K562 (cell line): Measurements from ENCODE around the gene FHIT. TPM values are rescaled to one million over a fixed set of nuclear protein-coding genes. Genes with fewer than 3 reads are reported as not detected.

Experiments
- ATAC-seq: fragments of 200-7000 bp; cut with Tn5 transposase; 3 replicates; pipeline ENCODE4 v1.9.1; 2020; ENCODE audit warnings: moderate library complexity
- BruUV-seq: library from RNA; stranded (reverse); fragments of 400-500 nt; replicated peaks from 2 replicates; lab custom pipeline; 2021; lab: Mats Ljungman, UMichigan
- CTCF ChIA-PET: fragments of 300-600 bp; formaldehyde crosslinking; extraction: SDS; loops from one replicate; lab custom pipeline; 2021; ENCODE audit warnings: low intra/inter-chr PET ratio; lab: Yijun Ruan, JAX
- POLR2A ChIA-PET: fragments of 300-600, 350-650 bp; sonication (Branson Sonifier 250); formaldehyde crosslinking; extraction: SDS; loops from one replicate; lab custom pipeline; 2021; ENCODE audit warnings: antibody characterized with exemption, inconsistent platforms; lab: Yijun Ruan, JAX
- DNase-seq, 4 experiments: peaks; one replicate each; pipeline versions ENCODE4 v3.0.0 to v3.0.0-alpha.2; 2011 to 2018; ENCODE audit warnings: low spot score in 3 of 4, mixed read lengths in 3 of 4; ENCODE audit errors: extremely low read depth in 1 of 4
- FAIRE-seq: peaks from 2 replicates; lab custom pipeline; 2011; peaks lifted over from hg19 to GRCh38; lab: Jason Lieb, UNC
- H2AFZ ChIP-seq: 2 replicates; pipeline ENCODE4 v1.6.0; 2011; ENCODE audit warnings: low read depth, low read length, control low read depth, inconsistent platforms
- H3K27ac ChIP-seq: fragments of 200-600 bp; 3 replicates; pipeline ENCODE4 v1.8.0; 2011; ENCODE audit warnings: low read depth, mild to moderate bottlenecking, control low read depth, inconsistent platforms, low read length, moderate library complexity, mixed read lengths; ENCODE audit errors: extremely low read depth
- H3K27me3 ChIP-seq, 2 experiments: fragments of 300-600 bp in 1 of 2; 2 replicates in 1 of 2; 3 replicates in 1 of 2; pipeline versions ENCODE4 v1.6.0 to v1.8.0; 2011; ENCODE audit warnings: inconsistent platforms in 2 of 2, low read length in 2 of 2, mild to moderate bottlenecking in 1 of 2, mixed read lengths in 1 of 2, moderate library complexity in 1 of 2; ENCODE audit not compliant: control insufficient read depth in 2 of 2, insufficient read depth in 2 of 2
- H3K36me3 ChIP-seq: fragments of 300-600 bp; 3 replicates; pipeline ENCODE4 v1.8.0; 2011; ENCODE audit warnings: mild to moderate bottlenecking, low read length, inconsistent platforms; ENCODE audit not compliant: control insufficient read depth, insufficient read depth
- H3K4me1 ChIP-seq, 2 experiments: fragments of 200-600 bp in 1 of 2; replicated peaks in 1 of 2; 2 replicates in 1 of 2; 3 replicates in 1 of 2; pipeline versions ENCODE4 v1.5.1 to v1.8.0; 2011; ENCODE audit warnings: inconsistent platforms in 2 of 2, low read length in 2 of 2, mild to moderate bottlenecking in 1 of 2, mixed read lengths in 1 of 2, moderate library complexity in 1 of 2; ENCODE audit not compliant: control insufficient read depth in 2 of 2, insufficient read depth in 2 of 2
- H3K4me2 ChIP-seq: 2 replicates; pipeline ENCODE4 v1.6.1; 2011; ENCODE audit warnings: low read length, control low read depth, inconsistent platforms, mixed read lengths; ENCODE audit not compliant: insufficient read depth
- H3K4me3 ChIP-seq: fragments of 200-600 bp; sonication (generic), shearing (Covaris generic); 2 replicates; pipeline ENCODE4 v1.5.1; 2016; ENCODE audit warnings: control low read depth, inconsistent platforms
- H3K79me2 ChIP-seq: fragments of 200-600 bp; 3 replicates; pipeline ENCODE4 v1.8.0; 2011; ENCODE audit warnings: low read length, inconsistent platforms; ENCODE audit not compliant: control insufficient read depth, insufficient read depth
- H3K9ac ChIP-seq, 2 experiments: 2 replicates each; pipeline versions ENCODE4 v1.6.0 to v1.6.1; 2011; ENCODE audit warnings: low read depth in 2 of 2, low read length in 2 of 2, control low read depth in 1 of 2, inconsistent platforms in 1 of 2, mild to moderate bottlenecking in 1 of 2, mixed read lengths in 1 of 2; ENCODE audit not compliant: insufficient read depth in 1 of 2
- H3K9me1 ChIP-seq: one replicate; pipeline ENCODE4 v1.6.0; 2011; ENCODE audit warnings: inconsistent platforms, mild to moderate bottlenecking, low read length, moderate library complexity; ENCODE audit not compliant: control insufficient read depth, insufficient read depth
- H3K9me3 ChIP-seq: replicated peaks from 2 replicates; pipeline ENCODE4 v1.5.1; 2011; ENCODE audit warnings: low read depth, low read length, inconsistent platforms; ENCODE audit not compliant: control insufficient read depth, insufficient read depth
- H4K20me1 ChIP-seq: replicated peaks from 2 replicates; pipeline ENCODE4 v1.6.1; 2011; ENCODE audit warnings: low read length, inconsistent platforms, mixed read lengths; ENCODE audit not compliant: control insufficient read depth, insufficient read depth
- ASH1L ChIP-seq: fragments of 450-650 bp; IDR thresholded peaks from 2 replicates; pipeline ENCODE4 v1.6.1; 2018; ENCODE audit warnings: borderline replicate concordance, mild to moderate bottlenecking, low read depth; ENCODE audit not compliant: partially characterized antibody
- CBX5 ChIP-seq: IDR thresholded peaks from 2 replicates; pipeline ENCODE4 v1.6.1; 2014; ENCODE audit warnings: low read depth, borderline replicate concordance
- CREBBP ChIP-seq: IDR thresholded peaks from one replicate; pipeline ENCODE4 v1.6.1; 2012; ENCODE audit warnings: low read depth, mild to moderate bottlenecking, control low read depth, inconsistent platforms, low read length
- DMBX1 ChIP-seq: fragments of 250-450 bp; sonication (Bioruptor Pico); IDR thresholded peaks from 2 replicates; pipeline ENCODE4 v1.8.0; 2022; ENCODE audit warnings: inconsistent platforms, mild to moderate bottlenecking, moderate library complexity, borderline replicate concordance
- FUS ChIP-seq: fragments of 200-400 bp; formaldehyde crosslinking; optimal IDR thresholded peaks from 2 replicates; pipeline ENCODE3; 2017; ENCODE audit warnings: low read depth, low read length
- HCFC1 ChIP-seq: IDR thresholded peaks from 2 replicates; pipeline ENCODE4 v1.6.1; 2012; ENCODE audit warnings: low read depth, low read length, improper control_type of control experiment
- HDGF ChIP-seq: fragments of 450-650 bp; IDR thresholded peaks from 2 replicates; pipeline ENCODE4 v1.6.1; 2016
- MIER1 ChIP-seq: fragments of 450-650 bp; IDR thresholded peaks from 2 replicates; pipeline ENCODE4 v1.6.1; 2016; ENCODE audit warnings: antibody characterized with exemption, mild to moderate bottlenecking, low read depth
- NEUROD1 ChIP-seq: fragments of 150-350 bp; IDR thresholded peaks from 2 replicates; pipeline ENCODE4 v1.6.1; 2014; ENCODE audit warnings: borderline replicate concordance, low read length, low read depth; ENCODE audit not compliant: partially characterized antibody
- NFE2 ChIP-seq: IDR thresholded peaks from 2 replicates; pipeline ENCODE4 v1.6.1; 2014; ENCODE audit warnings: antibody characterized with exemption, low read depth
- NR2C2 ChIP-seq, 2 experiments: fragments of 200-800 bp in 1 of 2; sonication (Bioruptor generic) in 1 of 2; sonication (generic) in 1 of 2; formaldehyde crosslinking in 1 of 2; IDR thresholded peaks; 2 replicates each; pipeline versions ENCODE4 v1.6.1 to v1.8.0; 2016 to 2022; ENCODE audit warnings: mild to moderate bottlenecking in 1 of 2, missing compliant biosample characterization in 1 of 2, missing genetic modification characterization in 1 of 2, missing genetic modification reagents in 1 of 2
- PCBP1 ChIP-seq: fragments of 200-400 bp; formaldehyde crosslinking; IDR thresholded peaks from 2 replicates; pipeline ENCODE4 v1.6.1; 2018; ENCODE audit warnings: mild to moderate bottlenecking, low read depth, low read length; ENCODE audit not compliant: poor library complexity, severe bottlenecking
- PTBP1 ChIP-seq: fragments of 200-400 bp; formaldehyde crosslinking; IDR thresholded peaks from 2 replicates; pipeline ENCODE4 v1.6.1; 2017; ENCODE audit warnings: low read depth, low read length
- TEAD2 ChIP-seq: fragments of 450-650 bp; IDR thresholded peaks from 2 replicates; pipeline ENCODE4 v1.6.1; 2016; ENCODE audit warnings: missing genetic modification characterization, control low read depth, missing compliant biosample characterization
- WGBS: fragments of 100-300 bp; shearing (Covaris generic); methylation state at CpG from one replicate; pipeline ENCODE4 v1.1.6; 2016; ENCODE audit warnings: low coverage, mixed read lengths; ENCODE audit not compliant: insufficient coverage; ENCODE audit errors: missing lambda C conversion rate; 5-methylcytosine and 5-hydroxymethylcytosine counted together
- in situ Hi-C: fragments of 300-500 bp; cut with MboI; formaldehyde crosslinking; loops from 4 replicates; pipeline ENCODE4 v1.15.0; 2018; ENCODE audit warnings: inconsistent platforms, mixed read lengths
- intact Hi-C: fragments of 100-400 bp; cut with micrococcal nuclease; formaldehyde crosslinking; loops from 2 replicates; pipeline ENCODE4 v1.14.2; 2022
- polyA plus RNA-seq, 8 experiments: library from polyadenylated mRNA; depleted of rRNA in 4 of 8; stranded (reverse) in 5 of 8; unstranded in 3 of 8; fragments of >200 nt; fragmentation: Nextera tagmentation in 2 of 8; fragmentation: Illumina TruSeq in 1 of 8; extraction: Ambion mirVana in 2 of 8; extraction: Trizol in 1 of 8; gene quantifications; 2 replicates each; pipeline versions ENCODE4 v1.2.1 to v1.2.3, GENCODE V29; 2011 to 2014; ENCODE audit warnings: inconsistent platforms in 1 of 8, missing spikeins in 1 of 8
- total RNA-seq, 7 experiments: library from RNA; depleted of rRNA in 6 of 7; stranded (reverse); fragments of >200 nt in 6 of 7; fragmentation: Illumina TruSeq in 2 of 7; extraction: Trizol in 2 of 7; gene quantifications; 2 replicates each; pipeline versions ENCODE4 v1.2.1 to v1.2.3, GENCODE V29; 2011 to 2021; ENCODE audit warnings: low replicate concordance in 1 of 7
- TF ChIP-seq, protein P1 (sequence below), 2 experiments: fragments of 450-650 bp; IDR thresholded peaks; 2 replicates each; pipeline ENCODE4 v1.6.1; 2016; ENCODE audit warnings: mild to moderate bottlenecking in 2 of 2, borderline replicate concordance in 1 of 2, low read depth in 1 of 2, moderate library complexity in 1 of 2

Gene FHIT
- total and polyA plus RNA-seq, 9 of the 15 experiments (the other 6 are each of a cell fraction or from before 2014, with no cell fraction given), result 1.7 to 9.1 (median 4.3) TPM

DNA sequence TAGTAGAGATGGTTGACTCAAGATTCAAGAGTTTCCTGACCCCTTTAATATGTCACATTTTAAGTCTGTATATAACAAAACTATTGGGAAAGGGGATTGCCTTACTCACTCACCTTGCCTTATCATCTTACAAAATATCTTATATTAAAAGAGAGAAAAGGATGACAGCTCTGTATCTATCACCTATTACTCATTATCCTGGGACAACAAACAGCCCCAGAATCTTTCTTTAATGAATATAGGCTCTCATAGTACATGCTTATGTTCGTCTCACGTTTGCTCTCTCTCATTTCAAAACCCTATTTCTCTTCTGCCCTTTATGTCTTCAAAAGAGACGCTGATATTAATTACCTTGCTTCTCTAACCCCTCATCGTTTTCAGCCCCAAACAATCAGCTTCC, 1178.0 kb downstream of the FHIT start:
- Histone ChIP-seq H2AFZ (no peak overlapping the region), H3K79me2 (no peaks in the 10 kb centered on the region), H3K4me1 (no peaks in the 10 kb centered on the region), H3K36me3 (no peaks in the 10 kb centered on the region), H3K9ac (no peak overlapping the region), H4K20me1 (no peaks in the 10 kb centered on the region), H3K9me1 (no peaks in the 10 kb centered on the region), H3K27ac (no peak overlapping the region), H3K27me3 (no peaks in the 10 kb centered on the region), H3K9me3 (no peaks in the 10 kb centered on the region), H3K4me3 (no peak overlapping the region), H3K4me2 (no peak overlapping the region)
- TF ChIP-seq HCFC1 (no peak), PCBP1 (no peak), NEUROD1 (no peak), MIER1 (no peak), ASH1L (no peak), CREBBP (no peak), NFE2 (no peak), PTBP1 (no peak), HDGF (no peak), DMBX1 (CRISPR knock-in tag) (no peak), FUS (no peak), CBX5 (no peak), NR2C2 (CRISPR knock-in tag; IDR thresholded peaks at IDR 0.05) (no peak), NR2C2 (tag; IDR thresholded peaks at IDR 0.05) (no peak), TEAD2 (no peak)
- TF ChIP-seq, protein P1, sequence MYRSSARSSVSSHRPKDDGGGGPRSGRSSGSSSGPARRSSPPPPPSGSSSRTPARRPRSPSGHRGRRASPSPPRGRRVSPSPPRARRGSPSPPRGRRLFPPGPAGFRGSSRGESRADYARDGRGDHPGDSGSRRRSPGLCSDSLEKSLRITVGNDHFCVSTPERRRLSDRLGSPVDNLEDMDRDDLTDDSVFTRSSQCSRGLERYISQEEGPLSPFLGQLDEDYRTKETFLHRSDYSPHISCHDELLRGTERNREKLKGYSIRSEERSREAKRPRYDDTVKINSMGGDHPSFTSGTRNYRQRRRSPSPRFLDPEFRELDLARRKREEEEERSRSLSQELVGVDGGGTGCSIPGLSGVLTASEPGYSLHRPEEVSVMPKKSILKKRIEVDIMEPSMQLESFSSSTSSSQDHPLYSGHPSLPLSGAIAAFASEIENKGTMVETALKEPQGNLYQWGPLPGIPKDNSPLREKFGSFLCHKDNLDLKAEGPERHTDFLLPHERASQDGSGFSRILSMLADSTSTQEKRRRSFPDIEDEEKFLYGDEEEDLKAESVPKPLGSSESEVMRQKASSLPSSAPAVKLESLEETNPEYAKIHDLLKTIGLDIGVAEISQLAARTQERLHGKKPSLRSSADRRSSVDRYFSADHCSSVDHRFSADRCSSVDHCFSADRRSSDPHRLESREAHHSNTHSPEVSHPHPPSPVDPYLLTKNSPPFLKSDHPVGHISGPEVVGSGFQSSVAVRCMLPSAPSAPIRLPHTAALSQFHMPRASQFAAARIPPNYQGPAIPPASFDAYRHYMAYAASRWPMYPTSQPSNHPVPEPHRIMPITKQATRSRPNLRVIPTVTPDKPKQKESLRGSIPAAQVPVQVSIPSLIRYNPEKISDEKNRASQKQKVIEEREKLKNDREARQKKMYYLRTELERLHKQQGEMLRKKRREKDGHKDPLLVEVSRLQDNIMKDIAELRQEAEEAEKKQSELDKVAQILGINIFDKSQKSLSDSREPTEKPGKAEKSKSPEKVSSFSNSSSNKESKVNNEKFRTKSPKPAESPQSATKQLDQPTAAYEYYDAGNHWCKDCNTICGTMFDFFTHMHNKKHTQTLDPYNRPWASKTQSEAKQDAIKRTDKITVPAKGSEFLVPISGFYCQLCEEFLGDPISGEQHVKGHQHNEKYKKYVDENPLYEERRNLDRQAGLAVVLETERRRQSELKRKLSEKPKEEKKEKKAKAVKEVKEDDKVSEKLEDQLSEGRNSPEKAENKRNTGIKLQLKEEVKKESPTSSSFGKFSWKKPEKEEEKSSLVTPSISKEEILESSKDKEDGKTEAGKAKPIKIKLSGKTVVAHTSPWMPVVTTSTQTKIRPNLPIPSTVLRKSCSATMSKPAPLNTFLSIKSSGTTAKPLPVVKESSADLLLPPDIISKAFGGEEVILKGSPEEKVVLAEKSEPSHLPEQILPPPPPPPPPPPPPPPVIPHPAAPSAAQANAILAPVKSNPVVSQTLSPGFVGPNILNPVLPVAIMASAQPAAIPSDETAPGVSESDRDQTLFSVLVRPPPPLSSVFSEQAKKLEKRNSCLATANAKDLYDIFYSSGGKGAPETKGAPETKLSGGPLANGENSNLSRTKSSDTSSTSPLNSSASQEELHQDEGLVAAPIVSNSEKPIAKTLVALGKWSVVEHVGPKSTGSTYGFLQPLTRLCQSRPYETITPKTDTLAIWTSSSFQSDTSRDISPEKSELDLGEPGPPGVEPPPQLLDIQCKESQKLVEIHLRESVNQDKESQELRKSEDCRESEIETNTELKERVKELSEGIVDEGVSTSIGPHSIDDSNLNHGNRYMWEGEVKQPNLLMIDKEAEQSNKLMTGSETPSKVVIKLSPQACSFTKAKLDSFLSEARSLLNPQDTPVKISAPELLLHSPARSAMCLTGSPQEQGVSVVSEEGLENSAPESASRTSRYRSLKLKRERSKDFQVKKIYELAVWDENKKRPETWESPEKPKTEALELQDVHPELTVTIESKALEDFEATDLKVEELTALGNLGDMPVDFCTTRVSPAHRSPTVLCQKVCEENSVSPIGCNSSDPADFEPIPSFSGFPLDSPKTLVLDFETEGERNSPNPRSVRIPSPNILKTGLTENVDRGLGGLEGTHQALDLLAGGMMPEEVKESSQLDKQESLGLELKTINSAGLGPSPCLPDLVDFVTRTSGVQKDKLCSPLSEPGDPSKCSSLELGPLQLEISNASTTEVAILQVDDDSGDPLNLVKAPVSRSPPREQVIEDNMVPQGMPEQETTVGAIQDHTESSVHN (IDR thresholded peaks at IDR 0.05; ENCODE audit: borderline replicate concordance in 1 of 2, low read depth in 1 of 2), result no peak
- FAIRE-seq, result no peak
- POLR2A ChIA-PET, result no interaction called here
- in situ Hi-C loops, result no loop called here
- CTCF ChIA-PET, result no interaction called here
- ATAC-seq, result no peak
- no TSS peak for BruUV-seq
- 32% methylated on average over 4 of the region's 4 CpGs for WGBS
- no peak for DNase-seq
- intact Hi-C loops, result no loop called here
